A673 (cell line): ENCODE data around the gene ORC4. TPM values are rescaled to one million over a fixed set of nuclear protein-coding genes. Genes with fewer than 3 reads are reported as not detected.
A peak's percentile ranks its signal among the peaks of the same experiment; 100 is the strongest.

ENCODE experiments used
- BruUV-seq: library from RNA; stranded (reverse); fragments of 400-500 nt; replicated peaks from 2 replicates; lab custom pipeline; 2021; lab: Mats Ljungman, UMichigan
- CTCF ChIA-PET: fragments of 300-600 bp; sonication (Branson Sonifier 250); formaldehyde crosslinking; loops from one replicate; lab custom pipeline; 2022; ENCODE audit warnings: antibody characterized with exemption; lab: Charles Lee
- POLR2A ChIA-PET: fragments of 300-600 bp; sonication (Branson Sonifier 250); formaldehyde crosslinking; loops from one replicate; lab custom pipeline; 2022; ENCODE audit warnings: antibody characterized with exemption; ENCODE audit not compliant: low non-redundant PET; lab: Charles Lee
- DNase-seq: peaks from one replicate; pipeline ENCODE4 v3.0.0-alpha.2; 2015; ENCODE audit warnings: low spot score
- H3K27ac ChIP-seq: fragments of 200-600 bp; sonication (generic); 2 replicates; pipeline ENCODE4 v1.5.1; 2016; ENCODE audit warnings: mixed run types, low read depth, mild to moderate bottlenecking, mixed read lengths, antibody characterized with exemption, low read length; ENCODE audit not compliant: poor library complexity, severe bottlenecking
- H3K27me3 ChIP-seq: fragments of 200-600 bp; sonication (generic); replicated peaks from 2 replicates; pipeline ENCODE4 v1.6.1; 2017; ENCODE audit warnings: mixed run types, low read depth, mild to moderate bottlenecking, mixed read lengths, antibody characterized with exemption, low read length; ENCODE audit not compliant: insufficient read depth, poor library complexity
- H3K36me3 ChIP-seq: fragments of 200-600 bp; sonication (generic); 2 replicates; pipeline ENCODE4 v1.6.1; 2016; ENCODE audit warnings: mixed run types, mild to moderate bottlenecking, mixed read lengths, antibody characterized with exemption, low read length; ENCODE audit not compliant: insufficient read depth, poor library complexity, severe bottlenecking
- H3K4me1 ChIP-seq: fragments of 200-600 bp; sonication (generic); 2 replicates; pipeline ENCODE4 v1.6.1; 2017; ENCODE audit warnings: mixed run types, mild to moderate bottlenecking, mixed read lengths, antibody characterized with exemption, low read length; ENCODE audit not compliant: insufficient read depth, poor library complexity, severe bottlenecking
- H3K4me3 ChIP-seq: fragments of 200-600 bp; sonication (generic); 2 replicates; pipeline ENCODE4 v1.5.1; 2016; ENCODE audit warnings: low read depth, mixed run types, mild to moderate bottlenecking, mixed read lengths, low read length; ENCODE audit not compliant: poor library complexity, severe bottlenecking
- H3K9me3 ChIP-seq: fragments of 200-600 bp; sonication (generic); 2 replicates; pipeline ENCODE4 v1.6.1; 2016; ENCODE audit warnings: mixed run types, low read depth, mild to moderate bottlenecking, mixed read lengths, antibody characterized with exemption, low read length; ENCODE audit not compliant: poor library complexity, severe bottlenecking
- CTCF ChIP-seq: fragments of 300-800, 200-600 bp; sonication (generic); conservative IDR thresholded peaks from 2 replicates; pipeline ENCODE4 v1.5.1; 2017; ENCODE audit warnings: low read depth, mild to moderate bottlenecking, antibody characterized with exemption, low read length, moderate library complexity, mixed read lengths
- EZH2 ChIP-seq: fragments of 200-600 bp; sonication (generic); IDR thresholded peaks from 2 replicates; pipeline ENCODE4 v1.6.1; 2017; ENCODE audit warnings: borderline replicate concordance, low read depth, mild to moderate bottlenecking, mixed read lengths, antibody characterized with exemption, low read length; ENCODE audit not compliant: poor library complexity, severe bottlenecking
- intact Hi-C: fragments of 100-400 bp; cut with micrococcal nuclease; formaldehyde crosslinking; loops from one replicate; pipeline ENCODE4 v1.10.0; 2022; ENCODE audit not compliant: unreplicated experiment
- total RNA-seq: library from RNA; stranded (reverse); gene quantifications from 2 replicates; pipeline ENCODE4 v1.2.3, GENCODE V29; 2021

The ORC4 gene
- total RNA-seq, 1 experiment from 2014 or later, result 63.5 TPM

- ChIA-PET CTCF (interaction anchor here (1.0 to 2.1 kb wide), 6 partner anchors 523 to 1177 kb away, joined by 3 to 14 read pairs (median 3); no protein-coding TSS in a partner anchor), POLR2A (no interaction called here)
- Histone ChIP-seq H3K4me1 (peaks cover 32% of the 10 kb centered on the region), H3K9me3 (no peaks in the 10 kb centered on the region), H3K27me3 (no peaks in the 10 kb centered on the region), H3K27ac (peak overlapping the region; percentile 14), H3K36me3 (no peaks in the 10 kb centered on the region), H3K4me3 (no peak overlapping the region)
- no TSS peak for BruUV-seq
- peak; percentile 83 for DNase-seq
- peak; percentile 79 for TF ChIP-seq CTCF
- no peak for TF ChIP-seq EZH2
- intact Hi-C loops, result loop anchor here (1.0 to 2.0 kb wide), 5 partner anchors 66 to 982 kb away; partner anchors contain the start of gene ACVR2A
Observed at GRCh38 chr2:147910990-147911473, 109.5 kb downstream of the ORC4 start.

- POLR2A ChIA-PET, result interaction anchor here (0.5 kb wide), 1 partner anchor 345 kb away, joined by 3 read pairs; no protein-coding TSS in a partner anchor
- intact Hi-C loops, result loop anchor here (2.0 kb wide), 1 partner anchor 1174 kb away; no protein-coding TSS in a partner anchor
Observed at GRCh38 chr2:147909178-147909577, 111.4 kb downstream of the ORC4 start.

GRCh38 chr2:147904051-147904450, 116.5 kb downstream of the ORC4 start:
- no peak for DNase-seq
- CTCF ChIA-PET, result no interaction called here
- Histone ChIP-seq H3K36me3 (peaks cover 3% of the 10 kb centered on the region), H3K27ac (no peak overlapping the region), H3K4me3 (no peak overlapping the region), H3K27me3 (no peaks in the 10 kb centered on the region), H3K4me1 (no peaks in the 10 kb centered on the region), H3K9me3 (no peaks in the 10 kb centered on the region)
- no peak for TF ChIP-seq EZH2
- no peak for TF ChIP-seq CTCF
- POLR2A ChIA-PET, result no interaction called here
- no TSS peak for BruUV-seq
- intact Hi-C loops, result no loop called here

More at GRCh38 chr2:147909178-147909577, 111.4 kb downstream of the ORC4 start:
- CTCF ChIA-PET, result no interaction called here
- Histone ChIP-seq H3K4me1 (peaks cover 25% of the 10 kb centered on the region), H3K4me3 (no peak overlapping the region), H3K27me3 (no peaks in the 10 kb centered on the region), H3K9me3 (no peaks in the 10 kb centered on the region), H3K36me3 (no peaks in the 10 kb centered on the region), H3K27ac (no peak overlapping the region)
- DNase-seq, result no peak
- TF ChIP-seq CTCF, result no peak
- no peak for TF ChIP-seq EZH2
- no TSS peak for BruUV-seq
